Nasal cavity respiratory epithelium epithelial cell of viscerocranial mucosa (primary cell): ENCODE data around the gene CARM1. TPM values are rescaled to one million over a fixed set of nuclear protein-coding genes. Genes with fewer than 3 reads are reported as not detected.

Source experiments
- total RNA-seq: library from RNA; depleted of rRNA; stranded (reverse); fragments of >200 nt; gene quantifications from 2 replicates; pipeline ENCODE4 v1.2.3, GENCODE V29; 2014

Gene CARM1
- total RNA-seq, result 13.3 and 35.5 TPM in 2 replicates

GRCh38 chr19:10870955-10871603 is at the start of gene CARM1:
CARM1 (plus strand) TSS chr19:10871553; CDS start chr19:10871703, 150 bp downstream.

GRCh38 chr19:10835754-10836478 is 35.4 kb upstream of the CARM1 start, which contains the start of gene TMED1:
TMED1 (minus strand) TSS chr19:10836212; CDS start chr19:10836191, 21 bp downstream.

DNA sequence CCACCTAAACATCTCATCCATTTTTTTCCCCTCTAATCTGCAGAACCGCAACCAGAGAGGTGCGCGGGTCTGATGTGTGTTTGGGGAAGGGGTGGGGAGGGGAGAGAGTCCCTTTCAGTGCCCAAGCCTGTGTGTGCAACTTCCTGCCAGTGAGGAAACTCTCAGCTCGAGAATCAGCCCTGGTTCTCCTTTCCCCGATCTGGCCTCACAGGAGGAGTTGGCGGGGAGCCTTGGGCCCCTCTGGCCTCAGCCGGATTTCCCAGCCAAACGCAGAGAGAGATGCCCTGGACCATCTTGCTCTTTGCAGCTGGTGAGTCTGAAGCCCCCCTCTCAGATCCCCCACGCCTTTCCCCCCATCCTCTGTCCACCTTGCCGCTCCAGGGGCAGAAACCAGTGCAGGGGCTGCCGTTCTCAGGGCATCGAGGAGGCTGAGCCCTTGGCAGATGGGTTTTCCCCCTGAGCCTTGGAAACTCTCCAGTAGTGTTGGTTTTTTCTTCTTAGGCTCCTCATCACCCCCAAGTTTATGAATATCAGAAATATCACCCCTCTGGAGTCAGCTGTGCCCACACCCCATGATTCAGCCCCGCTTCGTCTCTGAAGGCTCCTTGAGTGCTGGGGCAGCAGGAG is 23.0 kb upstream of the CARM1 start, which contains the start of gene C19orf38:
Gene C19orf38, plus strand, starts transcription at position 186 of the 627 bp plus-strand sequence. Its CDS starts 94 bp downstream, at position 280.

DNA sequence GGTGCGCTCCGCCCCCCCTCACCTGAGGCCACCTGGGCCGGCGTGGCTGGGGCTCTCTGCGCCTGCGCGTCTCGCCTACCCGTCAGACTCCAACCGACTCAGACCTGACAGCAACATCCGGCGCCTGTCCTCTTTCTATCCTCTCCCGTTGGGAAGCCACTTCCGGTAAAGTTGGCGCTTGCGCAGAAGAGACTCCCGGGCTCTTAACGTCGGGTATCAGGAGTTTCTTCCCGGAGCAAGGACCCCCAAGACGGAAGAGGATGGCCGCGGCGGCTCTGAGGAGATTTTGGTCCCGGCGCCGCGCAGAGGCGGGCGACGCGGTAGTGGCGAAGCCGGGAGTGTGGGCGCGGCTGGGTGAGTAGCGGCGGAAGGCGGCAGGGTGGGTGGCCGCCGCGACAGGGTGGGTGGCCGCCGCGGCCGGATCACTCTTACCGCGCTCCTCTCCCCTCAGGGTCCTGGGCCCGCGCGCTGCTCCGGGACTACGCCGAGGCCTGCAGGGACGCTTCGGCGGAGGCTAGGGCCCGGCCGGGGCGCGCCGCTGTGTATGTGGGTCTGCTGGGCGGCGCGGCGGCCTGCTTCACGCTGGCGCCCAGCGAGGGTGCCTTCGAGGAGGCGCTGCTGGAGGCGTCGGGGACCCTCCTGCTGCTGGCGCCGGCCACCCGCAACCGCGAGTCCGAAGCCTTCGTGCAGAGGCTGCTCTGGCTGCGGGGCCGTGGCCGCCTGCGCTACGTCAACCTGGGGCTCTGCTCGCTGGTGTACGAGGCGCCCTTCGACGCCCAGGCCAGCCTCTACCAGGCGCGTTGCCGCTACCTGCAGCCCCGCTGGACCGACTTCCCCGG is 57.4 kb downstream of the CARM1 start, which contains the start of the genes TIMM29 and YIPF2:
Gene TIMM29, plus strand, starts transcription at position 249 of the 839 bp plus-strand sequence. Its CDS starts 12 bp downstream, at position 261.
Gene YIPF2, minus strand, starts transcription at position 77 of the 839 bp plus-strand sequence. CDS start 229 bp downstream, outside the sequence.

DNA sequence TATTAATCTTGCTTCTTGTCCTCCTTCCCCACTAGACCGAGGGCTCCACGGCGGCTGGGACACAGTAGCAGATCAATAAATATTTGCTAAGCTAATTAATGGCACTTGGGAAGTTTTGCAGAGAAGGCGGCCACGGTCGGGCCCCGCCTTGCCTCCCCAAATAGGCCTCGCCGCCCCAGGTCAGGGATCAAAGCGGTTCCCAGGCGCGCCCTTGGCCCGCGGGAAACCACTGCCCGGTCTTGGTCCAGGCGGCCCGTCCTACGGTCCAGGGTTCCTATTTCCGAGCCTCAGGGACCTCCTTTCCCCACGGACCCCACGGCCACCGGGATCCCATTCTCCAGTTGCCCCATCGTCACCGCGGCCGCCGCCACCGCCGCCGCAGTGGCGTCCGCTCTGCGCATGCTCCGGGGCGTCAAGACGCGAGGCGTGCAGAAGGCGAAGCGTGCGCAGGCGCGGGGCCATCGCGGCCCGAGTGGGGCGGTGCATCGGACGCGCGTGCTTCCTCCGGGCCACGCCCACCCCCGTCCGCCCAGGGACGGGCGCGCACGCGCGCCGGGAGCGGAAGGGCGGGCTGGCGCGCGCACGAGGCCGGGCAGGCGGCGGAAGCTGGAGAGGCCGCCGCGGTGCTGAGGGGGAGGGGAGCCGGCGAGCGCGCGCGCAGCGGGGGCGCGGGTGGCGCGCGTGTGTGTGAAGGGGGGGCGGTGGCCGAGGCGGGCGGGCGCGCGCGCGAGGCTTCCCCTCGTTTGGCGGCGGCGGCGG is 89.1 kb downstream of the CARM1 start, which contains the start of gene SMARCA4:
Gene SMARCA4, plus strand, starts transcription at position 717 of the 759 bp plus-strand sequence. CDS start 23,122 bp downstream, outside the sequence.

Other genes with a start within 250 kb of the CARM1 start
- gene SLC44A2, start 246.0 kb upstream of the CARM1 start, total RNA-seq, result 38.6 and 81.3 TPM in 2 replicates
- gene ILF3, start 217.2 kb upstream of the CARM1 start, total RNA-seq, result 100 and 133 TPM in 2 replicates
- gene QTRT1, start 170.1 kb upstream of the CARM1 start, total RNA-seq, result 15.0 and 25.0 TPM in 2 replicates
- gene DNM2, start 153.5 kb upstream of the CARM1 start, total RNA-seq, result 64.3 and 144 TPM in 2 replicates
- gene TMED1, start 35.3 kb upstream of the CARM1 start, total RNA-seq, result 16.6 and 26.3 TPM in 2 replicates
- 0.71 and 1.0 TPM in 2 replicates for gene C19orf38, start 23.1 kb upstream of the CARM1 start, total RNA-seq
- 70.9 and 111 TPM in 2 replicates for gene YIPF2, start 57.1 kb downstream of the CARM1 start, total RNA-seq
- gene TIMM29, start 57.3 kb downstream of the CARM1 start, total RNA-seq, result 28.3 and 38.6 TPM in 2 replicates
- gene SMARCA4, start 89.5 kb downstream of the CARM1 start, total RNA-seq, result 51.9 and 199 TPM in 2 replicates
- gene LDLR, start 217.9 kb downstream of the CARM1 start, total RNA-seq, result 184 and 234 TPM in 2 replicates